ACC112 (cell line): ENCODE results near the gene DESI2.
"Not testable (repeated sequence)": the region's sequence is repeated elsewhere in the genome, so short reads cannot be mapped to it uniquely, and the experiment has no call there.

ENCODE experiments used
- H2AFZ ChIP-seq: fragments of 200-600 bp; sonication (generic); one replicate; pipeline ENCODE4 v1.6.0; 2017; ENCODE audit warnings: antibody characterized with exemption, low read length; ENCODE audit not compliant: unreplicated experiment
- H3K27ac ChIP-seq: fragments of 200-600 bp; sonication (generic); 2 replicates; pipeline ENCODE4 v1.5.1; 2014; ENCODE audit warnings: low read depth, mild to moderate bottlenecking, antibody characterized with exemption, low read length, moderate library complexity
- H3K27me3 ChIP-seq: fragments of 200-600 bp; sonication (generic); 2 replicates; pipeline ENCODE4 v1.6.1; 2014; ENCODE audit warnings: mild to moderate bottlenecking, antibody characterized with exemption, low read length, moderate library complexity, mixed read lengths; ENCODE audit not compliant: insufficient read depth
- H3K36me3 ChIP-seq: fragments of 200-600 bp; sonication (generic); 2 replicates; pipeline ENCODE4 v1.6.1; 2016; ENCODE audit warnings: mild to moderate bottlenecking, antibody characterized with exemption, low read length, moderate library complexity, mixed read lengths; ENCODE audit not compliant: insufficient read depth
- H3K4me1 ChIP-seq: fragments of 200-600 bp; sonication (generic); one replicate; pipeline ENCODE4 v1.6.1; 2016; ENCODE audit warnings: low read length, mixed read lengths; ENCODE audit not compliant: insufficient read depth, unreplicated experiment, control insufficient read depth
- H3K4me3 ChIP-seq: fragments of 200-600 bp; sonication (generic); 2 replicates; pipeline ENCODE4 v1.5.1; 2014; ENCODE audit warnings: mild to moderate bottlenecking, low read depth, low read length
- H3K79me2 ChIP-seq: fragments of 200-600 bp; sonication (generic); one replicate; pipeline ENCODE4 v1.6.0; 2016; ENCODE audit warnings: low read length; ENCODE audit not compliant: control insufficient read depth, unreplicated experiment, insufficient read depth

DESI2 gene

GRCh38 chr1:244667797-244668196 lies 14.9 kb downstream of the DESI2 start:
- 0 out of 2 replicates have a peak, but pooled peaks cover 7% of the 10 kb centered on the region for H3K36me3 ChIP-seq
- H3K4me3 ChIP-seq: no peak overlapping the region
- no peaks in the 10 kb centered on the region for H3K27me3 ChIP-seq
- H3K4me1 ChIP-seq: no peaks in the 10 kb centered on the region
- no peak overlapping the region for H2AFZ ChIP-seq
- H3K79me2 ChIP-seq: peaks cover 46% of the 10 kb centered on the region
- no peak overlapping the region for H3K27ac ChIP-seq

GRCh38 chr1:244672946-244673682 lies 20.2 kb downstream of the DESI2 start:
- H2AFZ ChIP-seq: peak overlapping the region; percentile 21
- peaks cover 9% of the 10 kb centered on the region for H3K4me1 ChIP-seq
- H3K36me3 ChIP-seq: peaks cover 7% of the 10 kb centered on the region; the same call in 1 of the 2 replicates
- H3K4me3 ChIP-seq: peak overlapping the region; percentile 46
- peaks cover 38% of the 10 kb centered on the region for H3K79me2 ChIP-seq
- H3K27me3 ChIP-seq: no peaks in the 10 kb centered on the region
- H3K27ac ChIP-seq: peak overlapping the region; percentile 52

- H3K27me3 ChIP-seq: no peaks in the 10 kb centered on the region
- H3K27ac ChIP-seq: no peak overlapping the region
- no peak overlapping the region for H3K4me3 ChIP-seq
- H3K4me1 ChIP-seq: peaks cover 9% of the 10 kb centered on the region
- no peak overlapping the region for H2AFZ ChIP-seq
- peaks cover 31% of the 10 kb centered on the region for H3K79me2 ChIP-seq
- H3K36me3 ChIP-seq: peaks cover 7% of the 10 kb centered on the region; the same call in 1 of the 2 replicates
These were observed 21.5 kb downstream of the DESI2 start for GRCh38 chr1:244674446-244674845.

- Histone ChIP-seq H3K27me3 (no peaks in the 10 kb centered on the region), H3K27ac (no peak overlapping the region), H3K4me1 (peaks cover 9% of the 10 kb centered on the region), H3K36me3 (peaks cover 7% of the 10 kb centered on the region; the same call in 1 of the 2 replicates), H2AFZ (no peak overlapping the region), H3K4me3 (no peak overlapping the region), H3K79me2 (peaks cover 31% of the 10 kb centered on the region)
These were observed 22.2 kb downstream of the DESI2 start for GRCh38 chr1:244675167-244675566.

GRCh38 chr1:244678697-244679096 lies 25.8 kb downstream of the DESI2 start:
- H3K79me2 ChIP-seq: peaks cover 26% of the 10 kb centered on the region
- H3K27me3 ChIP-seq: no peaks in the 10 kb centered on the region
- H2AFZ ChIP-seq: no peak overlapping the region
- H3K36me3 ChIP-seq: no peaks in the 10 kb centered on the region; the same call in 1 of the 2 replicates
- no peak overlapping the region for H3K27ac ChIP-seq
- H3K4me3 ChIP-seq: no peak overlapping the region
- peaks cover 9% of the 10 kb centered on the region for H3K4me1 ChIP-seq

- Histone ChIP-seq H3K27ac (no peak overlapping the region), H2AFZ (no peak overlapping the region), H3K27me3 (no peaks in the 10 kb centered on the region), H3K79me2 (peaks cover 17% of the 10 kb centered on the region), H3K36me3 (no peaks in the 10 kb centered on the region), H3K4me1 (peaks cover 1% of the 10 kb centered on the region), H3K4me3 (no peak overlapping the region)
These were observed 27.7 kb downstream of the DESI2 start for GRCh38 chr1:244680667-244681066.

- not testable (repeated sequence) for H3K27ac ChIP-seq, H3K4me1 ChIP-seq, H2AFZ ChIP-seq, H3K36me3 ChIP-seq, H3K4me3 ChIP-seq, H3K27me3 ChIP-seq
- peaks cover 19% of the 10 kb centered on the region for H3K79me2 ChIP-seq
These were observed 29.2 kb downstream of the DESI2 start for GRCh38 chr1:244682087-244682486.

GRCh38 chr1:244695937-244696336 lies 43.0 kb downstream of the DESI2 start:
- Histone ChIP-seq H3K27ac (no peak overlapping the region), H3K79me2 (no peaks in the 10 kb centered on the region), H3K4me1 (no peaks in the 10 kb centered on the region), H3K4me3 (no peak overlapping the region), H3K36me3 (peaks cover 27% of the 10 kb centered on the region), H2AFZ (no peak overlapping the region), H3K27me3 (no peaks in the 10 kb centered on the region)

GRCh38 chr1:244699741-244700140 lies 46.8 kb downstream of the DESI2 start:
- no peak overlapping the region for H3K27ac ChIP-seq
- no peak overlapping the region for H2AFZ ChIP-seq
- H3K27me3 ChIP-seq: no peaks in the 10 kb centered on the region
- no peak overlapping the region for H3K4me3 ChIP-seq
- no peaks in the 10 kb centered on the region for H3K79me2 ChIP-seq
- H3K4me1 ChIP-seq: no peaks in the 10 kb centered on the region
- H3K36me3 ChIP-seq: peaks cover 26% of the 10 kb centered on the region

GRCh38 chr1:244700808-244701207 lies 47.9 kb downstream of the DESI2 start:
- Histone ChIP-seq H3K36me3 (peaks cover 26% of the 10 kb centered on the region), H3K79me2 (no peaks in the 10 kb centered on the region), H2AFZ (no peak overlapping the region), H3K27ac (no peak overlapping the region), H3K4me3 (no peak overlapping the region), H3K27me3 (no peaks in the 10 kb centered on the region), H3K4me1 (no peaks in the 10 kb centered on the region)

GRCh38 chr1:244702620-244703019 lies 49.7 kb downstream of the DESI2 start:
- no peak overlapping the region for H3K4me3 ChIP-seq
- H3K27ac ChIP-seq: no peak overlapping the region
- no peaks in the 10 kb centered on the region for H3K27me3 ChIP-seq
- no peaks in the 10 kb centered on the region for H3K4me1 ChIP-seq
- no peak overlapping the region for H2AFZ ChIP-seq
- H3K36me3 ChIP-seq: peaks cover 26% of the 10 kb centered on the region
- no peaks in the 10 kb centered on the region for H3K79me2 ChIP-seq
